Prostate gland (tissue), 2 donors: ENCODE measurements around the gene TARDBP. TPM values are rescaled to one million over a fixed set of nuclear protein-coding genes. Genes with fewer than 3 reads are reported as not detected.

Experiments
- DNase-seq: peaks from one replicate; pipeline ENCODE4 v3.0.0-alpha.2; 2019; ENCODE audit warnings: low spot score
- H3K27ac ChIP-seq, 2 donors: fragments of 200-600 bp; sonication (generic); 2 replicates each; pipeline ENCODE4 v1.5.1; 2017 to 2019
- H3K27me3 ChIP-seq: fragments of 200-600 bp; sonication (generic); replicated peaks from 2 replicates; pipeline ENCODE4 v1.5.1; 2019; ENCODE audit not compliant: insufficient read depth
- H3K36me3 ChIP-seq, 2 donors: fragments of 200-600 bp; sonication (generic); 1 replicate in 1 of 2; 2 replicates in 1 of 2; pipeline versions ENCODE4 v1.5.1 to v1.8.1; 2017 to 2019
- H3K4me1 ChIP-seq: fragments of 200-600 bp; sonication (generic); replicated peaks from 2 replicates; pipeline ENCODE4 v1.5.1; 2019
- H3K4me3 ChIP-seq, 2 donors: fragments of 200-600 bp; sonication (generic); 2 replicates each; pipeline ENCODE4 v1.5.1; 2017 to 2019
- H3K9me3 ChIP-seq: fragments of 200-600 bp; sonication (generic); 2 replicates; pipeline ENCODE4 v1.5.1; 2017
- CTCF ChIP-seq, 4 experiments: fragments of 200-600 bp in 2 of 4; fragments of 450-650 bp in 2 of 4; sonication (generic) in 2 of 4; IDR thresholded peaks; 1 replicate in 3 of 4; 2 replicates in 1 of 4; pipeline ENCODE4 v1.5.1; 2016 to 2019; ENCODE audit warnings: antibody characterized with exemption in 4 of 4, mild to moderate bottlenecking in 2 of 4, moderate library complexity in 2 of 4
- POLR2A ChIP-seq: fragments of 450-650 bp; IDR thresholded peaks from one replicate; pipeline ENCODE4 v1.6.1; 2016; ENCODE audit warnings: antibody characterized with exemption, mild to moderate bottlenecking
- POLR2AphosphoS5 ChIP-seq: sonication (generic); formaldehyde crosslinking; IDR thresholded peaks from one replicate; pipeline ENCODE4 v1.6.1; 2017; ENCODE audit warnings: antibody characterized with exemption
- WGBS: methylation state at CpG from one replicate; pipeline ENCODE4 v1.1.5; 2018; 5-methylcytosine and 5-hydroxymethylcytosine counted together
- intact Hi-C: fragments of 100-400 bp; cut with DNase I; formaldehyde crosslinking; loops from one replicate; pipeline ENCODE4 v1.14.2; 2022
- total RNA-seq, 2 donors: library from RNA; depleted of rRNA; stranded (reverse); fragments of >200 nt; gene quantifications; one replicate each; pipeline ENCODE4 v1.1.0, GENCODE V29; 2016

The TARDBP gene
- total RNA-seq, 2 donors from 2014 or later = 93.7 to 151 TPM

GRCh38 chr1:11019971-11020370, 7.5 kb downstream of the TARDBP start:
- intact Hi-C loops = no loop called here
- H3K36me3 ChIP-seq = peaks cover 25 to 26% of the 10 kb centered on the region in 2 donors
- no peak for DNase-seq
- no peak overlapping the region for H3K27ac ChIP-seq
- 92% methylated on average over 6 of the region's 7 CpGs for WGBS
- no peaks in the 10 kb centered on the region for H3K9me3 ChIP-seq
- H3K4me3 ChIP-seq = no peak overlapping the region
- H3K27me3 ChIP-seq = no peaks in the 10 kb centered on the region
- no peaks in the 10 kb centered on the region for H3K4me1 ChIP-seq
- TF ChIP-seq POLR2AphosphoS5 = no peak
- TF ChIP-seq POLR2A = no peak
- TF ChIP-seq CTCF (IDR thresholded peaks at IDR 0.05) = no peak

GRCh38 chr1:11023201-11023600, 10.7 kb downstream of the TARDBP start:
- Histone ChIP-seq H3K36me3 (peaks cover 22 to 25% of the 10 kb centered on the region in 2 donors), H3K4me3 (no peak overlapping the region), H3K9me3 (no peaks in the 10 kb centered on the region), H3K27ac (no peak overlapping the region), H3K27me3 (no peaks in the 10 kb centered on the region), H3K4me1 (no peaks in the 10 kb centered on the region)
- no peak for DNase-seq
- TF ChIP-seq POLR2A = no peak
- no peak for TF ChIP-seq POLR2AphosphoS5
- TF ChIP-seq CTCF (IDR thresholded peaks at IDR 0.05) = no peak
- intact Hi-C loops = no loop called here
- WGBS = 91% methylated on average over 14 of the region's 14 CpGs

- DNase-seq = no peak
- Histone ChIP-seq H3K9me3 (no peaks in the 10 kb centered on the region), H3K4me1 (no peaks in the 10 kb centered on the region), H3K27ac (no peak overlapping the region), H3K27me3 (no peaks in the 10 kb centered on the region), H3K4me3 (no peak overlapping the region), H3K36me3 (peaks cover 15 to 25% of the 10 kb centered on the region in 2 donors)
- WGBS = 81% methylated on average over 3 of the region's 3 CpGs
- no peak for TF ChIP-seq POLR2AphosphoS5
- no peak for TF ChIP-seq CTCF (IDR thresholded peaks at IDR 0.05)
- no peak for TF ChIP-seq POLR2A
- intact Hi-C loops = no loop called here
These were observed 11.9 kb downstream of the TARDBP start for GRCh38 chr1:11024154-11024873.

GRCh38 chr1:11024874-11025203, 12.4 kb downstream of the TARDBP start:
- peaks cover 15 to 24% of the 10 kb centered on the region in 2 donors for H3K36me3 ChIP-seq
- TF ChIP-seq POLR2AphosphoS5 (no peak), CTCF (IDR thresholded peaks at IDR 0.05) (no peak), POLR2A (no peak)

GRCh38 chr1:11025618-11026017, 13.2 kb downstream of the TARDBP start:
- intact Hi-C loops = no loop called here
- Histone ChIP-seq H3K27me3 (no peaks in the 10 kb centered on the region), H3K9me3 (no peaks in the 10 kb centered on the region), H3K27ac (no peak overlapping the region), H3K4me3 (no peak overlapping the region), H3K4me1 (no peaks in the 10 kb centered on the region), H3K36me3 (peaks cover 12 to 16% of the 10 kb centered on the region in 2 donors)
- 90% methylated on average over 1 of the region's 1 CpG for WGBS
- TF ChIP-seq POLR2AphosphoS5 (no peak), POLR2A (no peak), CTCF (IDR thresholded peaks at IDR 0.05) (no peak)
- no peak for DNase-seq

More at GRCh38 chr1:11024874-11025203, 12.4 kb downstream of the TARDBP start:
- Histone ChIP-seq H3K4me3 (no peak overlapping the region), H3K9me3 (no peaks in the 10 kb centered on the region), H3K27ac (no peak overlapping the region), H3K4me1 (no peaks in the 10 kb centered on the region), H3K27me3 (no peaks in the 10 kb centered on the region)
- intact Hi-C loops = no loop called here
- 74% methylated on average over 2 of the region's 2 CpGs for WGBS
- no peak for DNase-seq
